HG02759 (cell line): Measurements from ENCODE around the gene MAPKAP1.
A peak's percentile ranks its signal among the peaks of the same experiment; 100 is the strongest.

ENCODE experiments used
- ATAC-seq: cut with Tn5 transposase; IDR thresholded peaks from one replicate; pipeline ENCODE4 v1.9.1; 2021; ENCODE audit warnings: mild to moderate bottlenecking, moderate library complexity; ENCODE audit not compliant: unreplicated experiment

The MAPKAP1 gene

DNA sequence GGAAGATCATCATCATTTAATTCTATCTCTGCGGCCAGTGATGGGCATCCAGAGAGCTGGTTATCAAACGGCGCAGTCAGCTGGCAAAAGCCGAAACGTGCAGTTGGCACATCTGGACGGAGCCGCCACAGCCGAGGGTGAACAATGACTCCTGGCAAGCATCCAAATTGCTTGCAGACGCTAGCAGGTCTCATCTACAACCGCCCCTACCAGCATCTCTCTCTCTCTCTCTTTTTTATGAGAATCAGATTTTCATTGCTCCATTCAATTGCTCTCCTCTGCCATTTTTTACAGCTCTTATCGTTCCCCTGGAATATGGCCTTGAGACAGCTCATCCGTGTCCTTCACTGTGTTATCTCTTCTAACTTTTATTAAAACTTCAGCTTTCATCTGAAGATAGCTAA, 165.2 kb downstream of the MAPKAP1 start:
- ATAC-seq = no peak

DNA sequence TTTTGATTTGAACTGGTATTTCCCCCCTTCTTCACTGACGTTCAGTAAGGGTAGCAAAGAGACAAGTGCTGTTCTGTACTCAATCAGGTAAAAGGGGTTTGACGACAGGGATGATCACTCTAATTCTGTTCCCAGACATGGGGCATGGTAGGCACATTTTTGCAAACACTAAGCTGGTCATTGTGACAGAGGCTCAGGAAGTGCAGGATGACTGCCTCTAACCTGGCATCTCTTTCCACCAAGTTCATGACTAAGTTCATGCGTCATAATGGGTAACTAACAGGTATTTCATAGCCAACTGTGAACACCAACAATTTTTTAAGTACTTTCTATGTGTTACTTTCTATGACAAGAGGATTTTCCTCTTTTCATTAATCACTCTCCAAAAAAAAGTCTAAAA, 166.5 kb downstream of the MAPKAP1 start:
- no peak for ATAC-seq

DNA sequence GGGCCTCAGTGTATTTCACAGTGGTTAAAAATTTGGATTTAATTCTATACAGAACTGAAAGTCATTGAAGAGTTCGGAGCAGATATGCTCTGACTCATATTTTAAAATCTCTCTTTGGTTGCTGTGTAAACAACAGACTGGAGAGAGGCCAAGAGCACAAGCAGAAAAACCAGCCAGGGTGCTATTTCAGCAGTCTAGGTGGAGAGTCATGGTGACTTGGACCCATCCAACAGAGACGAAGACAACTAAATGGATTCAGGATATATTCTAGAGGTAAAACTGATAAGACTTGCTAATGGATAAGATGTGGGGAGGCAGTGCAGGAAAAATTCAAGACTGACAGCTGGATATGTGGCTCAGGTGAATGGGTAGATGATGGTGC, 168.9 kb downstream of the MAPKAP1 start:
- ATAC-seq = no peak

DNA sequence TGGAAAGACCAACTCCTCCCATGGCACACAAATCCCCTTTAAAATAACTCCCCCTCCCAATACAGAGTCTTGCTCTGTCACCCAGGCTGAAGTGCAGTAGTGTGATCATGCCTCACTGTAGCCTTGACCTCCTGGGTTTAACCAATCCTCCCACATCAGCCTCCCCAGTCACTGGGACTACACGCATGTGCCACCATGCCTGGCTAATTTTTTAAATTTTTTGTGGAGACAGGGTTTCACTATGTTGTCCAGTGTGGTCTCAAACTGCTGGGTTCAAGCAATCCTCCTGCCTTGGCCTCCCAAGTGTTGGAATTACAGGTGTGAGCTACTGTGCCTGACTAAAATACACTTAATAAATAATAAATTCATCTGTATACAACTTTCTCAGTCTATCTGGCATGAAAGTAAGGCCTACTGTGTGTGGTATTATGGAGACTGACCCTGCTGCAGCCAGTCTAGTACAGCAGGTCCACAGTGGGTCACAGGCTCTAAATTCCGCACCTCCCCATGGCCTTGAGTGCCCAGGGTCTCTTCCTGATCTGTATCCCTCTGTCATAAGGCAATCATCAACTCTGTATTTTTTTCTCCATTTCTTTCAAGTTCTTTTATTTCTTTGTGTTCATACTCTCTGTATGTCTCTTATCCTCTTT, 169.4 kb downstream of the MAPKAP1 start:
- ATAC-seq = no peak

DNA sequence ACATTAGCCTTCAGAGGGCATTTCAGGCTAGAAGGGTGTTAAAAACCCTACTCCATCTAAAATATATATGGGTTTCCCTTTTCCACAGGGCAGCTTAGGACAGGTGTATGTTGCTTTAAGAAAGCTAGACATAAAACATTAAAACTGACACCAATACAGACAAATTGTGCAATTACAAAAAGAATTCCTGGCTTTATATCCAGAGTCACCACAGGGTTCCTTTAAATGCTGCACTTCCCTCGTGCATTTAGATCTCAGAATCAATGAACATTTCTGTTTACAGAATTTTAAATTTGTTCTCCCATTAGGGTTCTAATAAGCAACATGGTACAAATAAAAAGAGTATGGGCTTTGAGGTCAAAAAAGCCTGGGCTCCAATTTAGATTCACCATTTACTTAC, 170.2 kb downstream of the MAPKAP1 start:
- no peak for ATAC-seq

DNA sequence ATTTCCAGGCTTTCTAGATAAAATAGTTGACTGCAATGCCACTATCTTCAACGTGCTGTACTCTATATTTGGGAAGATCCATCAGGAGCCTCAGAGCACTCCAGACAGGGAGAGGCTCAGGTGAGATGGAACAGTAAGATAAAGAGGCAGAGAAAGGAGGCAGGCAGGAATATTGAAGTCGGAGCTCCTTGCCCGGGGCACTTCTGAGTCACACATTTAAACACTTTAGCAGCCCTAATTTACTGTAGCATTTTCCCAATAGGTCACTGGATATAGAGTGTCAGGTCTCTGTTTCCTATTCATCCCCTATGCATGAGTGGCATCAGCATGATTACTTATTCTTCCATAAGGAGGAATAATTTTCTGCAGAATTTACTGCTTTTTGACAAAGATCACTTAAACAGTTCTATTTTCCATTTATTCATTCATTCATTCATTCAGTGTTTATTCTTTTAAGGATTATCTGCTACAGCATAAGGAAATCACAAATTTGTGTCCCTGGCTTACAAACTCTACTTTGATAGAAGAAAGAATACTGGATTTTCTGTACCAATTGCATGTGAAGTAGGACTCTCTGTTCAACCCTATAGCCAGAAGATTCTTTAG, 170.7 kb downstream of the MAPKAP1 start:
- no peak for ATAC-seq

DNA sequence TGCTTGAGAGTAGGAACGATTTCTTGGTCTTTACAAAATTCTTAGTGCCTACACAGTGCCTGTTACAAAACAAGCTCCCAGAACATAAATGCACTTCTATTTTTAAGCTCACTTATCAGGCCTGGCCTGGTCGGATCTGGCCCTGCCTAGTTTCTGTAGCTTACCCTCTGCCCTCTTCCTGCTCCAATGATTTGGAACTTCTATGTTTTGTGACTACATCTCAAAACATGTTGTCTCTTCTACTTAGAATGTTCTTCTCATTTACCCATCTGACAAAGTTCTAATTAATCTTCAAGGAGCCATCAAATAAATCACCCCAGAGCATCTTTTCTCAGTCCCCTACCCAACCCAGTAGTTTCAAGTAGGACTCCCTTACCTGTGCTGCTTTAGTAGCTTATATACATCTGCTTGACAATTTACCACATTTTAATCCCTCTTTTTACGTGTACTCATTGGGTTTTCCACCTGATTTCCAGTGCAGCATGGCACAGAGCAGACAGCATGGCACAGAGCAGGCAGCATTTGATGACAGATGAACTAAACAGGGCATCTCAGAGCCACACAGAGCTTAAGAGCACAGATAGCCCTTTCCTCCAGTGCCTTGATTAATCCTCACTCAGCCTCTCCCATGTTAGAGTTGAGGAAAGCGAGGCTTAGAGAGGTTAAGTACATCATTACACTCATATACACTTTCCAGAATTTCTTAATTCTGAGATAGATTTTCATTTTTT, 171.9 kb downstream of the MAPKAP1 start:
- no peak for ATAC-seq

DNA sequence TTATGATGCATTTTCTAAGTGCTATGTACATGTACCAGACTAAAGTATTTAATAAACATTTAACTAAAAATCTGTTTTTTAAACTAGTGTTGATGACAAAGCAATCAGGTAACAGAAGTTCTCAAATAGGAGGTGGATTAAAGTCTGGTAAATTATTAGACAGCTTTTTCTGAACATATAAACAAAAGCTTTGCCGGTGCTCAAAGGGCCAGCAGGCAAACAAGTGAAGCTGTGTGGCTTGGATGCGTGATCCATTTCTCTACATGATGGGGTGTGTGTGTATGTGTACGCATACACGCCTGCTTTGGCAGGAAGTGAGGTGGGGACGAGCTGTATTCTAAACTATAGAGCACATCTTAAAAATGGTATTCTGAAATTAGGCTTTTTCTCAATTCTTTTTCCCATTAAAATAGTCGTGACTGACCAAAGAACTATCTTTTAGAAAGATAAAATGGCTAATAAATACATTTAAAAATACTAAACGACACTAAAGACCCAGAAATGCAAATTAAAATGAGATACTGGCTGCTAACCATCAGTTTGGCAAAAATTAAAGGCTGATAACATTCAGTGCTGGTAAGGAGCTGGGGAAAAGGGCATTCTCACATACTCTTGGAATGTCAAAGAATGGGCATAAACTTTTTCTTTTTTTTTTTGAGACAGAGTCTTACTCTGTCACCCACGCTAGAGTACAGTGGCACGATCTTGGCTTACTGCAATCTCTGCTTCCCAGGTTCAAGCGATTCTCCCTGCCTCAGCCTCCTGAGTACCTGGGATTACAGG, 174.0 kb downstream of the MAPKAP1 start:
- no peak for ATAC-seq

DNA sequence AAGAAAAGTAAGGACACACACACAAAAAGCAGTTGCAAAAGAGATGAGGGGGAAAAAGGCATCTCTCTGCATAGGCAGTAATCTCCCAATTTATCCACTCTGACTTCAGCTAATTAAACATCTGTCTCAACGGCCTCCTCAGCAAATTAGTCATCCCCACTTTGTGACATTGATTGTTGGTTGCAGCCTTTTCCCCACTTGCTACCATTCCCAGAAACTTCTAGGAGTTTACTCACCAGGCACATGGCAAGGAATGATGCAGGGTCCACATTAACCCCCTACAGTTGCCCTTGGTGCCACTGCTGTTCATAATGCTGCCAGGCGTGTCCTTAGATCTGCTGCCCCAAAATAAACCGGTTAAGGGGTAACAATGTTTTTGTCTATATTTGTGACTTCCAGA, 174.6 kb downstream of the MAPKAP1 start:
- no peak for ATAC-seq

DNA sequence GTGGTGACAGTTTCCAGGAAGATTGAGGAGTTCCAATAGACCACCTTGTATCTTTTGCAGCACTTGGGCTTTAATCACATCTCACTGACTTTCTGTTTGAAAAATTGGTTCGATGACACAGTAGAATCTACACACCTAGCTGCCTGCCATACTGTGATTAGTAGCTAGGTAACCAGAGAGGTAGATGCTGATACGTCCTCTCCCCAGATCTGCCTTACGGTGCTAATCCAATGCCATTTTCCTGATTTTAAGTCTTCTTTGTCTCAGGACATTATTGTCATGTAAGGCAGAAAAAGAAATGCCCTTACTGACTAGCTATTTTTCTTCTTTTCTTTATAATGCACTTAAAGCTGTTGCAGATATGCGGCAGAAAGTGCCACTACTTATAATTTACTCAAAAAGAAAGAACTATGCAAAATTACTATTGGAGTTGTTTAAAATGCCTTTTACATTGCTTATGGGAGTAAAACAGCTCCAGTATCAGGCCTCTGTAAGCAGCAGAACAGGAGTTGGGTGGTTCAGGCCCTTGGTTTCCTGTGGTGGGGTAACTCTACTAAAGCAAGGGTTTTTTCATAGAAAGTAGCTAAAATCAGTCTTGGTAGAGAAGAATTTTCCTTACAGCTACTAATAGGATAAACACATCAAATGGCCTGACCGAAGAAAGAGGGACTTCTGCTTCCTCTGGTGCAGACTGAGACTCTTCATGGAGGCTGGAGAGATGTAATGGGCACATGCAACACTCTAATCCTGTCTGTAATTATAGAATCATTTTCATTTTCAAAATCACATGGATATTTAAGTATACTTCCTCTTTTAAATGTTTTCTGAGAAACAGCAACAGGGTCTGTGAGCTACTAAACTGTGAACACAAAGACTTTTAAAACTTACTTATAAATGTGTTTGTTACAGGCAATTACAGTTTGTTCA, 177.2 kb downstream of the MAPKAP1 start:
- ATAC-seq = peak; percentile 63

DNA sequence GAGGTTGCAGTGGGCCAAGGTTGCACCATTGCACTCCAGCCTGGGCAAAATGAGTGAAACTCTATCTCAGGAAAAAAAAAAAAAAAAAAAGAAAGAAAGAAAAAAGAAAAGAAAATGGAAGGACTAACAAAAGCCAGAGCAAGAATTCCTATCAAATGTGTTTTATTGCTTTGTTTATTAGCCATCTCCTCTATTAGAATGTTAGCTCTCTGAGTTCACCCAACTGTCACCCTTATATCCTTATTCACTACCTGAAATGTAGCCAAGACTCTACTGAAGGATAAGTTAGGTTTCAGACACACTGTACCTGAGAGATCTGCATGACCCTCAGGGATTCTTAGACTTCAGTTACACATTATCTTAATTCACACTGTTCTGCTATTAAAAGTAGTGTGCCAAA, 177.9 kb downstream of the MAPKAP1 start:
- ATAC-seq = no peak

DNA sequence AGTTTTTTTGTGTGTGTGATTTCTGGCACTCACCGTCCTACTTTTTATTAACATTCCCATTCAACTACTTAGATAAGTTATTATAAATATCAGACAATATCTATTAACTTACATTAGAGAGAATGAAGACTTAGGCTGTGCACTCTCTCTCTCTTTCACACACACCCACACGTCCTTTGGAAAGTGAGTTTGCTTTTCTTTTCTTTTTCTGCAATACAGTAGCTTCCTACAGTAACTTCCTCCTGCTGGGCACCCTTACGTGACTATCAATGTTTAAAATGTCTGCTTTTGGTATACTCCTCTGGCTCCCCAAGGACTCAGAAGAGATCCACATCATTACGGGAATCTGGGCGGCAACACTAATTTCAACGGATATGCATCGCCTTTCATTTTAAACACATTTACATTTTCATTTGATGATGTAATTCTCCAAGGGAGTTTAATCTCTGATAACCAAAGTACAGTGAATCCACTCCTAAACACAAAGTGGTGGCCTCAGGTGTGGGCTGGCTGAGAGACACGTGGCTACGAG, 179.5 kb downstream of the MAPKAP1 start:
- no peak for ATAC-seq

DNA sequence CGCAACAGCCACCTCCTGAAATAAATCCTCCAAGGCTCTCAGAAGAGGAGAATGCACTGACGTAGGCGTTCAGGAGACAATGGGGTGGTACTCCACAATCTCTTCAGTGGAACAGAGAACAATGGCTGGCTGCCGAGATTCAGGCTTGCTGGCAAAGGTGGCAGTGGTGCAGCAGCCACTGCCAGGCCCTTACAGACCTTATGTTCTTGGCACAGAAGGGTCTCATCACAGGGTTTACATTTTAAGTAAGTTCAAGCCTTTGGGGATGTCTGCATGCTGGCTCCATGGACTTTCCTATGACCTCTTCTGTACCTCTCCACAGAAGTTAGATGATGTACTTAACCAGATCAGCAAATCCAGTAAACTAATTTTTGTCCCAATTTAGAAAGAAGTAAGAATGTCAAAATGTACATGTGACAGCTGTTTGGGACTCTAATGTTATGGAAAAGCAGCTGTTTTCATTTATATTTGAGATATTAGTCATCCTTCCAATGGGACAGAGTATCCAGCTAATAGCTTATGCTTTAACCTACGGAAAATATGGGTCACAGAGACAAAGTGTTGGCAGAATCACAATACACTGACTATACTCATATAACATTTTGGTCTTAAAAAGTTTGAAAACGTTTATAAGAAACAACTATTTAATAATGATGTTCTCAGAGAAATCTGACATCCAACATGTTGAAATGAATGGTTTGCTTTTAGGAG, 180.9 kb downstream of the MAPKAP1 start:
- no peak for ATAC-seq

DNA sequence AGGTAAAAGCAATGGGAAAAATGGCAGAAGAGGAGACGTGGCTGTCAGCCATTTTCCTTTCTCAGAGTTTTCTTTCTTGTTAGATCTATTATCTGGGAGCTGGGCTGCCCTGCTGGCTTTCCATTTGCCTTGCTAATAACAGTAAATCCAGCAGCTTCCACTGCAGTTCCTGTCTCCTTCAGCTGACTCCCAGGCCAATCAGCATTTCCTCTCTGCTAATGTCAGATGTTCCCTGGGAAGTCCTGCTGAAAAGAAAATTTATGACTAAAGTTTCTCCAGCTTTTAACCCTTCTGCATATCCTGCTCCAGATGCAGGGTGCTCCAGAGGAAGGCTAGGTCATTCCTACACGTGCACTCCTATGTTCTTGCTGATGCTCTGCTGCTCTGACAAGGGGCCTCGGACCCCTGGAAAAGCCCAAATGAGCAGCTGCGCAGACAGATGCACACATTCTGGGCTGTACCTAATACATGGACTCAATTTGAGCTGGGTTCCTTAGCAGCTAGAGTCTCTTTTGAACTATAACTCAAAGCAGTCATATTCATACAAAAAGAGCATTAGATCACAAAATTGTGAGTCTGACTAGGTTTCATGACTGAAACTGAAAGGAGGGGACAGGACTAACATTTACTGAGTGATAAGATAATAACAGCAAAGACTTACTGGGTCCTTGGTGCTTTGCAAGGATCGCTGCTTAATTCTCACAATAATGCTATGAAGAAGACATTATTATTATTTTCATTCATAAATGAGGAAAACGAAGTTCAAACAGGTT, 182.2 kb downstream of the MAPKAP1 start:
- ATAC-seq = no peak

DNA sequence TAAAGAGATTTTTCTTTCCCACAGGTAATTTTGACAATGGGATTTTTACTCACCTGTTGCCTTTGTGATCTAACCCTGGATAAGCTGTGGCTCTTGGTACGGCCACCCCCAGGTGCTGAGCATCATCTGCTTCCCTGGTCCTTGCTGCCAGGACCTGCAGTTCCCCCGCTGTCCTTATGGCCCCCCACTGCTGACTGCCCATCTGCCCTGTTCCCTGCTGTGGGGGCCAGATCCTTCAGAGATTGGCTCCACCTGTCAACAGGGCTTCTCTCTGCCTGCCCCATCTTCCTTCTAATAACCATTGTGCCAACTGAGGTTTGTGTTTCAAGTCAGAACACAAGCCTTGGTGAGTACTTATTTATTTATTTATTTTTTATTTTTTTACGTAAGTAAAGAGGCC, 183.3 kb downstream of the MAPKAP1 start:
- no peak for ATAC-seq

DNA sequence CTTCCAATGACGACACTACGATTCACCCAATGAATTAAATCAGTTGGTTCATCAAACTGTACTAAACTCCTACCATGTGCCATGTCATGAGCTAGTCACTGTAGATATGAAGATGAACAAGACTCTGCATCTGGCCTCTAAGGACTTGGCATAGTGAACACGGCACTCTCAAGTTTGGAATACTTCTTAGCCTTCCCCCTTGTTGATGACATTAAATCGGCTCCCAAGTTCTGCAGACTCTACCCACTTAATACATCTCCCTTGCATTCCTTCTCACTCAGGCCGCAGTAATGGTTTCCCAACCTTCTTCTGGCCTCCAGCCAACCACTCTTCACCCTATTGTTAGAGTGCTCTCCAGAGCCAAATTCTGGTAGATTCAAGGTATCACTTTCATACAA, 184.7 kb downstream of the MAPKAP1 start:
- no peak for ATAC-seq

DNA sequence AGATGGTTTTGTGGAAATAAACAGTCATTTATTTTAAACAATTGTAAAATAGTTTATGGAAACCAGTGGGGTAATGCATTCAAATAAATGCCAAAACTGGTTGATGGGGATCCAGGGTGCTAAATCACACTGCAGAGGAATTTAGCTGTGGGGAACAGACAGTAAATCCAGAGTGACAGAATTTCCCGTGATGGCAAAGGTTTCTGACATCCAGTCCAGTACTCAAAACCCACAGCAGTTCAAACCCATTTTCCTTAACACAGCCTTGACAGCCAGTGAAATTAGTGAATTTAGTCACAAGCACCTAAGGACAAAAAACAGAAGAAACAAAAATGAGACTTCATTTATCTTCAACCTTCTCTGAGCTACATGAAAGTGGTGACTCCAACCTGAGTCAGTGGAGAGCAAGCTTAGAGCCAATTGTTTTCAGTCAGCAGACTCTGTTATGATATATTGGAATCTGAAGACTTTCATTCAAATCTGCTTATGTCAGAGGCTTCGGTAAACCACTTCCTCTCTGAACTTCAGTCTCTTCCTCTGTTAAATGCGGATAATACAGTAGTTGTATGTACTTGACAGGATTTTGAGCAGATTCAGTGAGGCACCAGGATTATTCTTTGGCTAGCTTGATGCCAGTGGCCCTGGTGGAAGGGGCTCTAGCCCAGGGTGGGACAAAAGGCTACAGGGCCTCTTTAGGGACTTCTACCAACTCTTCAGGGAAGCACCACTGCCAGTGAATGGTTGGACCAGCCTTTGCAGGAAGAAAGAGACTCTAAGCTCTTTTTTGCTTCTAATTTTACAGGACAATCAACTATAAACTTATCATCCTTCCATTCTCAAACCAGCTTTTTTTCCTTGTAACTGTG, 185.3 kb downstream of the MAPKAP1 start:
- no peak for ATAC-seq

DNA sequence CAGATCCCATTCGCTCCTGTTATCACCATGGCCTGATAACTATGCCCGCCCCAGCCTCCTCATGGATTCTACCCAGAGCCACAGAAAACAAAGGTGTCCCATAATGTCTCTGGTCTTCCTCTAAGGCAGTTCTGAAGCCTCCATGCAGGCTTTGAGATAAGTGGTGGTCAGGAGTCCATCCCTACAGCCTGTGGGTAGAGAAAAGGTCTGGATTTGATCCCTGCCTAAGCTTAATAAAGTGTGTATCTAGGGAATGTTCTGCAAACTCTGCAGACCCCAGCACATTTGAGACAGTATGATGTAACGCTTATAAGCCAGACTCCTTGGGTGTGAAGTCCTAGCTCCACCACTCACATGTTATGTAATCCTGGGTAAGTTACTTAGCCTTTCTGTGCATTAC, 187.3 kb downstream of the MAPKAP1 start:
- ATAC-seq = no peak
